Stimulated activated CD4-positive, alpha-beta T cell treated with anti-CD3 and anti-CD28 coated beads, Interleukin-12 subunit alpha, Interleukin-12 subunit beta, amount 100 ng/mL, for 24 hours (primary cell): ENCODE data around the gene PARD6A.
"Not testable (repeated sequence)": the region's sequence is repeated elsewhere in the genome, so short reads cannot be mapped to it uniquely, and the experiment has no call there.

Experiments used
- DNase-seq, 2 experiments: peaks; one replicate each; pipeline ENCODE4 v3.0.0-alpha.2; 2020; ENCODE audit warnings: low read depth in 2 of 2

PARD6A gene

GRCh38 chr16:67685388-67686112 is 24.8 kb downstream of the PARD6A start:
- DNase-seq, result no peak

- DNase-seq, result not testable (repeated sequence)
Observed at GRCh38 chr16:67693517-67694285, 32.9 kb downstream of the PARD6A start.

- DNase-seq, result no peak
Observed at GRCh38 chr16:67694611-67695010, 33.9 kb downstream of the PARD6A start.

- no peak for DNase-seq
Observed at GRCh38 chr16:67697422-67698185, 36.8 kb downstream of the PARD6A start.

- DNase-seq, result no peak
Observed at GRCh38 chr16:67699265-67699664, 38.5 kb downstream of the PARD6A start.

GRCh38 chr16:67701420-67701819 is 40.7 kb downstream of the PARD6A start:
- DNase-seq, result no peak

- DNase-seq, result no peak
Observed at GRCh38 chr16:67702130-67702529, 41.4 kb downstream of the PARD6A start.

- no peak for DNase-seq
Observed at GRCh38 chr16:67703626-67704025, 42.9 kb downstream of the PARD6A start.

GRCh38 chr16:67704110-67704509 is 43.4 kb downstream of the PARD6A start:
- DNase-seq, result no peak

GRCh38 chr16:67707210-67707609 is 46.5 kb downstream of the PARD6A start:
- no peak for DNase-seq

- DNase-seq, result no peak
Observed at GRCh38 chr16:67707790-67708189, 47.0 kb downstream of the PARD6A start.

GRCh38 chr16:67708368-67708771 is 47.6 kb downstream of the PARD6A start:
- DNase-seq, result no peak

GRCh38 chr16:67709050-67709449 is 48.3 kb downstream of the PARD6A start:
- DNase-seq, result no peak

GRCh38 chr16:67710607-67711006 is 49.8 kb downstream of the PARD6A start:
- no peak for DNase-seq
